ENCODE results near the gene ADGRL1. TPM values are rescaled to one million over a fixed set of nuclear protein-coding genes. Genes with fewer than 3 reads are reported as not detected.
A peak's percentile ranks its signal among the peaks of the same experiment; 100 is the strongest.
"Not testable (repeated sequence)": the region's sequence is repeated elsewhere in the genome, so short reads cannot be mapped to it uniquely, and the experiment has no call there.

Gene ADGRL1
- total RNA-seq, 5 donors from 2014 or later (not counting 1 experiment from before 2014, with no cell fraction given): 19.9 to 31.2 (median 28.0) TPM

- H3K27ac ChIP-seq (ENCODE audit: low read length); H3K4me3 Mint-ChIP-seq; H3K27me3 ChIP-seq (replicated peaks in 1 of 2; ENCODE audit: control insufficient read depth in 2 of 2, extremely low read depth in 1 of 2, insufficient read depth in 2 of 2, low read length in 1 of 2); H3K27ac Mint-ChIP-seq; H3K9me3 ChIP-seq; H3K36me3 ChIP-seq (ENCODE audit: control insufficient read depth in 2 of 2, extremely low read depth in 1 of 2, insufficient read depth in 1 of 2, low read length in 1 of 2); H3K9me3 Mint-ChIP-seq; H3K4me3 ChIP-seq (ENCODE audit: control insufficient read depth in 1 of 2, extremely low read depth in 1 of 2, low read length in 1 of 2); POLR2A ChIA-PET; H3K27me3 Mint-ChIP-seq; H3K36me3 Mint-ChIP-seq; ATAC-seq (replicated peaks in 1 of 4); DNase-seq: not testable (repeated sequence)
- H3K4me1 ChIP-seq (ENCODE audit: control insufficient read depth in 1 of 2, extremely low read depth in 1 of 2, insufficient read depth in 2 of 2, low read length in 2 of 2): peaks cover 0 to 18% of the 10 kb centered on the region in 2 experiments
- CTCF ChIA-PET: interaction anchor here in 1 of 2 donors (1.1 kb wide), 1 partner anchor 21 kb away, joined by 3 read pairs; no protein-coding TSS in a partner anchor
- 100% methylated on average over 3 of the region's 7 CpGs for WGBS (ENCODE audit: insufficient coverage)
- H3K4me1 Mint-ChIP-seq: peaks cover 28 to 32% (median 29%) of the 10 kb centered on the region in 3 donors
These were observed 8.7 kb downstream of the ADGRL1 start for GRCh38 chr19:14197288-14197687.

GRCh38 chr19:14196105-14196504 is 9.9 kb downstream of the ADGRL1 start:
- DNase-seq: peak; percentile 50 to 89 (median 73)
- peaks cover 0 to 20% of the 10 kb centered on the region in 2 experiments for H3K4me1 ChIP-seq (ENCODE audit: control insufficient read depth in 1 of 2, extremely low read depth in 1 of 2, insufficient read depth in 2 of 2, low read length in 2 of 2)

DNA sequence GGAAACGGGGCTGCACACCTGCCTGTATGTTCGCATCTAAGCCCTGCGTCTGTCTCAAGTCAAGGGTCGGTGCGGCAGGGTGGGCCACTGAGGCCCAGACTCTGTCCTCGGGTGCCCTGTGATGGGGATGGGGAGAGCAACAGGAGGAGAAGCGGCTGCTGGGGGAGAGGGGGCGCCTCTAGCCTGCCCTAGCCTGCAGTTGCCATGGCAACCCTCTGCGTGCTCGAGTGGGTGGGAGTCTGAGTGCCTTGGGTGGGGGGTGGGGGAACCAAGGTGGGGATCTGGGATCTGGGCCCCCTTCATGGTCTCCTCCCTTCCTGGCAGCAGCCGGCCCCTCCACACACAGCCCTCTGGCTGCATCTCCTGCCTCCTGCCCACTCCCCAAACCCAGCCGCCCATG is 10.8 kb downstream of the ADGRL1 start:
- DNase-seq; H3K36me3 ChIP-seq (ENCODE audit: control insufficient read depth in 2 of 2, extremely low read depth in 1 of 2, insufficient read depth in 1 of 2, low read length in 1 of 2); ATAC-seq (replicated peaks in 1 of 4); H3K9me3 ChIP-seq; H3K36me3 Mint-ChIP-seq; H3K4me3 Mint-ChIP-seq; H3K27me3 Mint-ChIP-seq; H3K4me3 ChIP-seq (ENCODE audit: control insufficient read depth in 1 of 2, extremely low read depth in 1 of 2, low read length in 1 of 2); POLR2A ChIA-PET; H3K27me3 ChIP-seq (replicated peaks in 1 of 2; ENCODE audit: control insufficient read depth in 2 of 2, extremely low read depth in 1 of 2, insufficient read depth in 2 of 2, low read length in 1 of 2); H3K27ac Mint-ChIP-seq; H3K9me3 Mint-ChIP-seq; CTCF ChIA-PET; H3K27ac ChIP-seq (ENCODE audit: low read length): not testable (repeated sequence)
- 100% methylated on average over 6 of the region's 12 CpGs for WGBS (ENCODE audit: insufficient coverage)
- peaks cover 0 to 19% of the 10 kb centered on the region in 2 experiments for H3K4me1 ChIP-seq (ENCODE audit: control insufficient read depth in 1 of 2, extremely low read depth in 1 of 2, insufficient read depth in 2 of 2, low read length in 2 of 2)
- peaks cover 25 to 32% (median 29%) of the 10 kb centered on the region in 3 donors for H3K4me1 Mint-ChIP-seq

More at GRCh38 chr19:14196105-14196504, 9.9 kb downstream of the ADGRL1 start:
- POLR2A ChIA-PET; H3K36me3 Mint-ChIP-seq; H3K9me3 Mint-ChIP-seq; H3K9me3 ChIP-seq; H3K27me3 Mint-ChIP-seq; H3K27me3 ChIP-seq (replicated peaks in 1 of 2; ENCODE audit: control insufficient read depth in 2 of 2, extremely low read depth in 1 of 2, insufficient read depth in 2 of 2, low read length in 1 of 2); H3K27ac ChIP-seq (ENCODE audit: low read length); H3K4me3 ChIP-seq (ENCODE audit: control insufficient read depth in 1 of 2, extremely low read depth in 1 of 2, low read length in 1 of 2); H3K36me3 ChIP-seq (ENCODE audit: control insufficient read depth in 2 of 2, extremely low read depth in 1 of 2, insufficient read depth in 1 of 2, low read length in 1 of 2): not testable (repeated sequence)
- peak; percentile 81 to 84 (median 84) for ATAC-seq (replicated peaks in 1 of 4)
- 17% methylated on average over 3 of the region's 12 CpGs for WGBS (ENCODE audit: insufficient coverage)
- CTCF ChIA-PET: interaction anchor here in 1 of 2 donors (0.6 to 1.1 kb wide), 2 partner anchors 20 to 276 kb away, joined by 3 read pairs; no protein-coding TSS in a partner anchor
- Mint-ChIP-seq H3K27ac (peak overlapping the region; percentile 7 to 20), H3K4me1 (peaks cover 26 to 32% (median 29%) of the 10 kb centered on the region in 3 donors), H3K4me3 (peak overlapping the region; percentile 1 to 28 (median 11))

GRCh38 chr19:14189415-14189814 is 16.6 kb downstream of the ADGRL1 start:
- Mint-ChIP-seq H3K4me1 (peaks cover 11 to 17% (median 12%) of the 10 kb centered on the region in 3 donors), H3K36me3 (no peaks in the 10 kb centered on the region), H3K4me3 (no peak overlapping the region), H3K27ac (no peak overlapping the region), H3K27me3 (no peaks in the 10 kb centered on the region), H3K9me3 (no peaks in the 10 kb centered on the region)
- CTCF ChIA-PET: no interaction called here
- no peak overlapping the region for H3K4me3 ChIP-seq (ENCODE audit: control insufficient read depth in 1 of 2, extremely low read depth in 1 of 2, low read length in 1 of 2)
- H3K4me1 ChIP-seq (ENCODE audit: control insufficient read depth in 1 of 2, extremely low read depth in 1 of 2, insufficient read depth in 2 of 2, low read length in 2 of 2): peaks cover 0 to 8% of the 10 kb centered on the region in 2 experiments
- ATAC-seq (replicated peaks in 1 of 4): no peak
- H3K9me3 ChIP-seq: no peaks in the 10 kb centered on the region
- 94% methylated on average over 10 of the region's 12 CpGs for WGBS (ENCODE audit: insufficient coverage)
- no peaks in the 10 kb centered on the region for H3K27me3 ChIP-seq (replicated peaks in 1 of 2; ENCODE audit: control insufficient read depth in 2 of 2, extremely low read depth in 1 of 2, insufficient read depth in 2 of 2, low read length in 1 of 2)
- POLR2A ChIA-PET: no interaction called here
- no peaks in the 10 kb centered on the region for H3K36me3 ChIP-seq (ENCODE audit: control insufficient read depth in 2 of 2, extremely low read depth in 1 of 2, insufficient read depth in 1 of 2, low read length in 1 of 2)
- DNase-seq: no peak
- no peak overlapping the region for H3K27ac ChIP-seq (ENCODE audit: low read length)

GRCh38 chr19:14188086-14188485 is 17.9 kb downstream of the ADGRL1 start:
- H3K4me3 ChIP-seq (ENCODE audit: control insufficient read depth in 1 of 2, extremely low read depth in 1 of 2, low read length in 1 of 2); H3K36me3 ChIP-seq (ENCODE audit: control insufficient read depth in 2 of 2, extremely low read depth in 1 of 2, insufficient read depth in 1 of 2, low read length in 1 of 2); ATAC-seq (replicated peaks in 1 of 4); H3K27ac ChIP-seq (ENCODE audit: low read length); H3K4me3 Mint-ChIP-seq; H3K27ac Mint-ChIP-seq; H3K9me3 Mint-ChIP-seq; H3K9me3 ChIP-seq; H3K27me3 Mint-ChIP-seq; H3K36me3 Mint-ChIP-seq; H3K27me3 ChIP-seq (replicated peaks in 1 of 2; ENCODE audit: control insufficient read depth in 2 of 2, extremely low read depth in 1 of 2, insufficient read depth in 2 of 2, low read length in 1 of 2); POLR2A ChIA-PET; H3K4me1 ChIP-seq (ENCODE audit: control insufficient read depth in 1 of 2, extremely low read depth in 1 of 2, insufficient read depth in 2 of 2, low read length in 2 of 2); DNase-seq; CTCF ChIA-PET: not testable (repeated sequence)
- H3K4me1 Mint-ChIP-seq: peaks cover 11 to 17% (median 12%) of the 10 kb centered on the region in 3 donors
- 100% methylated on average over 3 of the region's 7 CpGs for WGBS (ENCODE audit: insufficient coverage)

GRCh38 chr19:14187561-14187960 is 18.4 kb downstream of the ADGRL1 start:
- POLR2A ChIA-PET: interaction anchor here in 1 of 2 donors (0.7 kb wide), 1 partner anchor 13 kb away, joined by 8 read pairs; no protein-coding TSS in a partner anchor
- no peak overlapping the region for H3K4me3 ChIP-seq (ENCODE audit: control insufficient read depth in 1 of 2, extremely low read depth in 1 of 2, low read length in 1 of 2)
- no peak overlapping the region for H3K4me3 Mint-ChIP-seq
- no peaks in the 10 kb centered on the region for H3K9me3 ChIP-seq
- no peaks in the 10 kb centered on the region for H3K36me3 ChIP-seq (ENCODE audit: control insufficient read depth in 2 of 2, extremely low read depth in 1 of 2, insufficient read depth in 1 of 2, low read length in 1 of 2)
- no peaks in the 10 kb centered on the region for H3K27me3 Mint-ChIP-seq
- no peak overlapping the region for H3K27ac Mint-ChIP-seq
- no peak overlapping the region for H3K27ac ChIP-seq (ENCODE audit: low read length)
- peaks cover 11 to 17% (median 12%) of the 10 kb centered on the region in 3 donors for H3K4me1 Mint-ChIP-seq
- no peak for ATAC-seq (replicated peaks in 1 of 4)
- no peaks in the 10 kb centered on the region for H3K27me3 ChIP-seq (replicated peaks in 1 of 2; ENCODE audit: control insufficient read depth in 2 of 2, extremely low read depth in 1 of 2, insufficient read depth in 2 of 2, low read length in 1 of 2)
- H3K36me3 Mint-ChIP-seq: no peaks in the 10 kb centered on the region
- H3K9me3 Mint-ChIP-seq: no peaks in the 10 kb centered on the region
- CTCF ChIA-PET: interaction anchor here in 1 of 2 donors (0.6 kb wide), 1 partner anchor 287 kb away, joined by 6 read pairs; no protein-coding TSS in a partner anchor
- peaks cover 0 to 8% of the 10 kb centered on the region in 2 experiments for H3K4me1 ChIP-seq (ENCODE audit: control insufficient read depth in 1 of 2, extremely low read depth in 1 of 2, insufficient read depth in 2 of 2, low read length in 2 of 2)
- 84% methylated on average over 5 of the region's 12 CpGs for WGBS (ENCODE audit: insufficient coverage)
- no peak for DNase-seq

Measured in T-cell (primary cell).